Fibroblast of skin of right quadriceps (primary cell): ENCODE data around the gene IQSEC1.

Experiments
- DNase-seq: peaks from one replicate; pipeline ENCODE4 v3.0.0-alpha.2; 2013

IQSEC1 gene

DNA sequence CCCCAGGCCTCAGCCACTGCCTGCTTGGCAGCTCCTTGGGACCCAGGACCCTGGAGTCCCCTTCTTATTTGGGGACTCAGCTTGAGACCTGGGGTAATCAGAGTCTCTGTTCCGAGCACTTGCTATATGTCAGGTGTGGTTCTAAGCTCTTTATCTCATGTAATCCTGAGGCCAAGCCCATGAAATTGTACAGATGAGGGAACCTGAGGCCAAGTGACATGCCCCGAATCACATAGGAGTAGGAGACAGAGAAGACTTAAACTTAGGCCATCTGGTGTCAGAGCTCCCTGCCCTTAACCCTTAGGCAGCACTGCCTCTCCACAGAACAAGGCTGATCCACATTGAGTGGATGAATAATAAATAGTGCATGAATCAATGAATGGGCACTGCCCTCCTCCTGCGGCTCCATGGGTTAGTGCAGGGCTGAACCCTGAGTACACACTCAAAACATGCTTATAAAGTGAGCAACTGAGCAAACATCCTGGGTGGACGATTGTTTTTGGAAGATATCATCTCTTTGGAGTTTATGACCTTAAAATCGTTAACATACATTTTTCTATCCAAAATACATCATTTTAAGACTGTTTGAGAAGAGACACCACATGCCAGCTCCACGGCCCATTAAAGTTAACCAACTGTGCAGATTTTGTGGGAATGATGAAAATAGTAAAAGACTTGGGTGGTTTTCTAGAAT is 33.2 kb upstream of the IQSEC1 start:
- DNase-seq, result no peak

DNA sequence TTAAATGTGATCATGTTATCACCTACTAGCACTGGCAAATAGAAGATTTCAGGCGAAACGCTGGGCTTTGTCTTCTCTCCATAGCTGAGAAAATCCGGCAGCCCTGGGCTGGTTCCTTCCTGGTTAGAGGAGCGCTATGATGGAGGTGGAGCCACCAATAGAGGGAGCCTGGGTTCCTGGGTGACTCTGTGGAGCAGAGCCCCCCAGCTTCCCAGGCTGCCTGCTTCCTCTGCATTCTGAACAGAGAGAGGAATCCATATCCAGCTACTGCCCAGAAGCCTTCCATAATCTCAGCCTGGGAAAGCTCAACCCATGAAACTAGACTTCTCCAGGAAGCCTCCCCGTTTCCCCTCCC is 32.6 kb upstream of the IQSEC1 start:
- no peak for DNase-seq

DNA sequence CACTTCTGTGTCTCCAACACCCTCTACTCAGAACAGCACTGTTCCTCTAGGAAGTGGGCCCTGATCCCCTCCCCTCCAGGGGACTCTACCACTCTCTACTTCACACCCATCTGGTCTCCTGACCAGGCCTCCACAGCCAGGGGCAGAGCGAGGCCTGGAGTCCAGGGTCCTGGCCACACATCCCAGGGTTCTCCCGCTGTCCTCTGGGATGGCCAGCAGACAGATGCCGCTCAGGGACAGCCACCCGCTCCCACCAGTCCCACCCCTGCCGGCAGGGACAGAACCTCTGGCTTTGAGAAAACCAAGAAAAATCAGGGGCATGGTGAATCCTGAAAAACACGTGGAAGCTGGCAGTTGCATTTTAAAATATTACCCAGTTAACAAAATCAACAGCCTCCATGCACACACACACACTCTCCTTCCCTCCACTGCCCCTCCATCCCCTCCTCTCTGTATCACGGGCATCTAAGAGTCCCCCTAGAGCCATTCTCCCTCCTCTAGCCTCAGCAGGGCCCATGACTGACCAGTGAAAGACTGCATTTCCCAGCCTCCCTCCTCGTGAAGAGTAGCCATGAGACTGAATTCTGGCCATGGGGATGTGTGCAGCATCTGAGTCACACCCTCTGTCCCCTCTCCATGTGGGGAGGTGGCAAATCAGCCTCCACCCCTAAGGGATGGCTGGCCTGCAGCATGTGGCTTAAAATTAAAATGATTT is 32.1 kb upstream of the IQSEC1 start:
- DNase-seq, result no peak

DNA sequence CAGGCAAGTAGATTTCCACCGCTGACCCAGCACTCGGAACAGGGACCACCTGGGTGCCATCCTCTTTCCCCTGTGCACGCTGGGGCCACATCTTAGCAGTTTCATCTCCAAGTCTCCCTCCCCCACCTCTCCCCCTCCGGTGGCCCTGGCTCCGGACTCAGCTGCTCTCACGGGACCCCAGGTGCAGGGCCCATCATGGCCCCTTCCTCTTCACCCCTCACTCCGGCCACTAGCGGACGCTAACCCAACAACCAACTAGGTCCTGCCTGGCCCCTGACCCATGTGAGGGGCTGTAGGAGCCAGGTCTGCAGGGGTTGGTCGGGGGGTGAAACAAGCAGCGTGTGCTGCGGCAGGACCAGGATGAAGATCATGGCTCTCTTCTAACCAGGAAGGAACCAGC is 31.3 kb upstream of the IQSEC1 start:
- DNase-seq, result no peak

DNA sequence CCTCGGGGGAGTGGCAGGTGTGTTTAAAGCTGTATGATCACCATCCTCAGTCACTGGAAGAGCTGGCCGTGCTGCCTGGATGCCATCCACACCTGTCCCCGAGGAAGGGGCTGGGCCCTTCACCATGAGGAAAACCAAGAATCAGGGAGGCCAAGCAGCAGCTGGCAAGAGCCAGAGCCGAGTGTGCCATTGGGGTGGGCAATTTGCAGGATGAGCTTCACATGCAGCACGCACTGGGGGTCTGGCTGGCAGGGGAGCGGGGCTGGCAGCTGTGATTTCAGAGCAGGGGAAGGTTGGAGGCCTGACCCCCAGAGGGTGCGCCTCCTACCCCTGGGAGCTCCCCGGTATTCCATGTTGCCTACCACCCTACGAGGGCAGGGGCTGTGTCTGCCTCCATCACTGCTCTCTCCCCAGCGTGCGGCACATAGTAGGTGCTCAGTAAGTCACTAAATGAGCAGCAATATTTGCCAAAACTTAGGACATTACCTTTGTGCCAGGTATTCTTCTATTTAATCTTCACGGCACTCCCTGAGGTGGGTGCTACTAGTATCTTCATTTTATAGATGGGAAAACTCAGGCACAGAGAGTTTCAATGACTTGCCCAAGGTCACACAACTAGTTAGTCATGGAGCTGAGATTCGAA is 30.3 kb upstream of the IQSEC1 start:
- no peak for DNase-seq

DNA sequence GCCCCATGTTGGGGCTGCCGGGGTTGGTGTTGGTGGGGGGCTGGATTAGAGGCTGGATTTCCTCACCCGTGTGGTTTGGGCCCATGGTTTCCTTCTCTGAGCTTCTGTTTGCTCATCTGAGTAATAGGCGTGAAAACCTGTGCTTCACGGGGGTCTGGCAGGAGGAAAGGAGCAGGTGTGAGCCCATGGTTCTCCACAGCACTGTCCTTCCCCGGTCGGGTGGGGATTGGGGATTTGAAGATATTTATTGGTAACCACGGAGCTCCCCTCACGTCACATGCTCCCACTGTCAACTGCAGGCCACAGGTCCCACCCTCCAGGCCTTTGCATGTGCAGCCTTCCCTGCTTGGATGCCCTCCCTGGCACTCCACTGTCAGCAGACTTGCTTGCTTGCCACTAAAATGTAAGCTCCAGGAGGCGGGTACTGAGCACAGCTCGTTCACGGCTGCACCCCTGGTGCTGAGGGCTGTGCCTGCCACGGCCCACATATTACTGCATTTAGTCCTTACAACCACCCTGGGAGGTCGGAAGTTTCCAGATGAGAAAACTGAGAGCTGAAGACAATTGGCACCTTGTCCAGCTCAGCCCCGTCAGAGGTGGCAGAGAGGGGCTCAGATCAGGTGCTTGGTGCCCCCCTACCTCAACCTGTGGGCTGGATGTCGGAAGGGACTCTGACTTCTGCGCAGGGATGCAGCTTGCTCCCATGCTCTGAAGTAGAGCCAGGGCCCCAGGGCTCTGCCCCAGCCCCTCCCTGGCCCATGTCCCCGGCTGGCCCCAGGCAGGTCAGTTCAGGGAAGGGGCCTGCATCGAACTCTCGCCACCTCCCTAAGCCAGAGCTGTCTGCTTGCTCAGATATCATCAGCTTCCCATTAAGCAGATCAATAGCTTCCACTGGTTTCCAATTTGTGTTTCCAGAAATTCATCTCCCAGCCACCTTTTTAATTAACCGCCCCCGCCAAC is 29.4 kb upstream of the IQSEC1 start:
- no peak for DNase-seq

DNA sequence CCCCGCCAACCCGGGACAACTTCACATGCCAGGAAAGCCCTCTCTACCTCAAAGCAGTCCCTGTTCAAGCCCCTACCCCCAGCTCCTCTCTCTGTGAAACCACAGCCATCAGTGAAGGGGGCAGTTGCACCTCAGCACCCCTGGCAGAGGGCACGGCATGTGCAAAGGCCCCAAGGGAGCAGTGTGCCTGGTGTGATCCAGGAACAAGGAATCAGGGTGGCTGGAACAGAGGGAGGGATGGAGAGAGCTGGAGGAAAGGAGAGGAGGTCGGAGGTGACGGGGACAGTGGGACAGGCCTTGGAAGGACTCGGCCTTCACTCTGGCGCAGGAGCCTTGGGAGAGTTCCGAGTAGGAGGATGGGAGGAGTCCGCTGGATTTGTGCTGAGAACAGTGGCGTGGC is 26.5 kb upstream of the IQSEC1 start:
- DNase-seq, result no peak

DNA sequence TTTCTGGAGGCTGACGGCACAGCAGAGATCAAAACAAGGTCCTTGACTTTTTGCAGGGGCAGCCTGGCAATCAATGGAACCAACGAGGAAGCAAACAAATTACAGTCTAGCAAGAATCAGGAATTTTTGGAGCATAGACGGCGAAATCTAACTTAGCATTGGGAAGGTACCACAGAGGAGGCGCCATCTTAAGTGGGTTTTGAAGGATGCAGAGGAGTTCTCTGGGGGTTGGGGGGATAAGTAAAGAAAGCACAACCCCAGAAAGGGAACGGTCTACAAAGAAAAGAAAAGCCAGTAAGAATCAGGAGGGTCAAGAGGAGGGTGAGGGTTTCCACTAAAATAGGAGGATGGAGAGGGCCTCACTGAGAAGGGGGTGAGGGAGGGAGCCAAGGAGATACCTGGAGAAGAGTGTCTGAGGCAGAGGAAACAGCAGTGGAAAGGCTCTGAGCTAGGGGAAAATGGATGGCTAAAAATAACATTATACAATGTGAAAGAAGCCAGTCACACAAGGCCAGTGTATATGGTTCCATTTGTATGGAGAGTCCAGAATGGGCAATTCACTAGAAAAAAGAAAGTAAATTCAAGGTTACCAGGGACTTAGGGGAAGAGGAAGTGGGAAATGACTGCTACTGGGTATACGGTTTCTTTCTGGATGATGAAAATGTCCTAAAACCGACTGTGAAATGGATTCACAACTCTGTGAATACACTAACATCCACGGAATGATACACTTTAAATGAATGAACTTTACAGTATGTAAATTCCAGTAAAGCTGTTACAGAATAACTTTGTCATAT is 25.2 kb upstream of the IQSEC1 start:
- no peak for DNase-seq

DNA sequence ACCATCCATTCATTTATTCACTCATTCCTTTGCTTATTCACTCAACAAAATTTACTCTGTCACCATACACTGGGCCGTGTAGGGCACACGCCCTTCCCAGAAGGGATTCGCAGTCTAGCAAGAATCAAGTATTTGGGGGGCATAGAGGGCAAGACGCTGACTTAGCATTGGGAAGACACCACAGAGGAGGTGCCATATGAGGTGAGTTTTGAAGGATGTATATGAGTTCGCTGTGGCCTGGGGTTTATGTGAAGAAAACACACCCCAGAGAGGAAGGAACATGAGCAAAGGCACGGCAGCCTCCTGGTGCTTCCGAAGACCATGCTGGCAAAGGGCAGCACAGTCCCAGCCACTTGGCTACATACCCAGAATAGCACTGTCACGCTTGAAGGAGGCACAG is 23.1 kb upstream of the IQSEC1 start:
- DNase-seq, result no peak

DNA sequence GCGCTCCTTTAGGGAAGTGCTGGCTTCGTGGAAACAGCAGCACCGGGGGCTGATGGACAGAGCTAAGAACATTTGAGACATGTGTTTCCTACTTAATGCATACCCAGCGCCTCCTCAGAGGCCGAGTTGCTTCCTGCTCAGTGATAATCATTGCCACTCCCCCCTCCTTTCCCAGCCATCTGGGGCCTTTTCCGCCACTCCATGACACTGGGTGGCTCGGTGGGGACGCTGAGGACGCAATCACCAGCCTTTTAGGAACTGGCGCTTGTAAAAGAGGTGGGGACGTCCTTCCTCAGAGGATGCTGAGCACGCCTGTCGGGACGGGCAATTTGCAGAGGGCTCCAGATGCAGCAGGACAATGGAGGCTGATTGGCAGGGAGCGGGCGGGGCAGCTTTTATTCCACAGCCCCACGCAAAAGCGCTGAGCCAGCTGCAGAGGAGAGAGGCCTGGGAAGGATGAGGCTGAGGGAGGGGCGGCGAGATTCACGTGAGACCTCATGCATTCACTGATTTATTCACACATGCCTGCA is 22.2 kb upstream of the IQSEC1 start:
- DNase-seq, result no peak

DNA sequence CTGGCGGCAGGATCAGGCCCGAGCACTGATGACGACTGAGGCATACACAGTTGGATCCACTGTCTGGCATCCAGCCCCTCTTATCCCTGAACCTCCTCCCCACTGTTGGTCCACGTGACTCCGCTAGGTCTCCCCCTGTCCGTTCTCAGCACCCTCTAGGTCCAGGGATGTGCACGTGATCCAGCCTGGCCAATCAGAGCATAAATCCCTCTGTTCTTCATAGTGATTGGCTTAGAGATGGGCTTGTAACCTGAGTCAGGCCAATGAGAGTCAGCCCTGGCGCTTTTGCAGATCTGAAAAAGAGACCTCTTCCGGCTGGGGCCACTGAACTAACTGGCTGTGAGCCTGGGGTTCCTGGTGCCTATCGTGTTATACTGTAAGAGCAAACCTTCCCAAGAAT is 20.5 kb upstream of the IQSEC1 start:
- no peak for DNase-seq

DNA sequence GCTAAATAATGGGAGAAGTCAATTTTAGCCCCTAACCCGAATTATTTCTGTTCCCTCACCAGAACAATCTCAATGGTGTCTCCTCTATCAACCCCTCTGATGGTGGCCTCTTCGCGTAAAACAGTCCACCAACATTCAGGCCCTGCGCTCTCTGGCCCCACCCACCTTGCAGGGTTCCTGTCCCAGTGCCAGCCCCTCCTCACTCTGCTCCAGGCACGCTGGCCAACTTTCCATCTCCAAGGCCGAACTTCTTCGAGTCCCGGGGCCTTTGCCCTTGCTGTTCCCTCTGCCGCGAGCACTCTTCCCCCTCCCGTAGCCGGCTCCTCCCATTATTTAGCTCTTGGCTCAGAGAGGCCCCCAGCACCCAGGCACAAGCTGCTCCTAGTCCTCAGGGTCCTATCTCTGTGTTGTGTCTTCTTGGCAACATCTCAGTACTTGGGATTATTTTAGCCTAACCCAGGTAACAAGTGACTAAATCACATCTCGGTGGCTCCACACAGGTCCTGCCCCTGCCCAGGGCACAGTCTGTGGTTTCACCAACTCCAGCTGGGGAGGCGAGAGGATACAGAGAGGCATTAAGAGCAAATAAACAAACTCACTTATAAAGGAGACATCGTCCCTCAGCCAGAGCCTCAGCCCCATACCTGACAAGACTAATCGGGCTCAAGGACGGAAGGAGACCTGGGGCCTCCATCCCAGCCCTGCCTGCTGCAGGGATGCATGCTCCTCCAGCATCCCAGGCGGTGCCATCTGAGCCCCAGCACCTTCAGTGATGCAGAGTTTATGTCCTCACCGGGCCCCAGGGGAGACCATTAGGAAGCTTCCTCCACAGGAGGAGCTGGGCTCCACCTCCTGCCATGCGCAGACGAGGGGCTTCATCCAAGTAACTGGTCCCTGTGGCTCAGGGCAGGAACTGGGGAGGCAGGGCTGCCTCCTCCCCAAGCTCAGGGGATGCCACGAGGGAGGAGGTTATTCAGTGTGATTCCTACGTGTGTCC is 19.7 kb upstream of the IQSEC1 start:
- DNase-seq, result no peak

DNA sequence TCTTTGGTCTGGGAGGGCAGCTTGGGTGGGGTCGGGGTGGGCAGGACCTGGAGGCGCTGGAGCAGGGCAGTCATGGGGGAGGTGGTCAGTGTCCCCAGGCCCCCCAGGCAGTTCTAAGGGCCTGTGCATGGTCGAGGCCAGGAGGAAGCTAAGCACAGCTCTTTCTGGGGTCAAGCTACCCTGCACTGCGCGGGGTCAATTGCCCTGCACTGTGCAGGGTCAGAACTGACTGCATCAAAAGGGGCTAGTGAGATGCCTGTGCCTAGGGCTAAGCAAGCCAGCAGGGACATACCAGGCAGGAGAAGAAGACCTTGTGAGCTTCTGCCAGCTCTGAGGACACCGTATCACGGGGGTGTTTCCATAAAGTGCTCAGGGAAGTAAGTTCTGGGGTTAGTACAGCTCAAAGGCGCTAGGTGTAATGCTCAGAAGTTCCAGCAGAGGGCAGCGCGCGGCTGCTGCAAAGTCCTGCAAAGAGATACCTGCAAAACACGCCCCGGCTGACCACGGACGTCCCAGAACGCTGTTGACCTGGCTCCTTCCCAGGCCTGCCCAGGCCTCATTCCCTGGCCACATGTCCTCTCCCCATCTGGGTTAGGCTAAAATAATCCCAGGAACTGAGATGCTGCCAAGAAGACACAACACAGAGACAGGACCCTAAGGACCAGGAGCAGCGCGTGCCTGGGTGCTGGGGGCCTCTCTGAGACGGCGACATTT is 18.8 kb upstream of the IQSEC1 start:
- DNase-seq, result peak; percentile 35

DNA sequence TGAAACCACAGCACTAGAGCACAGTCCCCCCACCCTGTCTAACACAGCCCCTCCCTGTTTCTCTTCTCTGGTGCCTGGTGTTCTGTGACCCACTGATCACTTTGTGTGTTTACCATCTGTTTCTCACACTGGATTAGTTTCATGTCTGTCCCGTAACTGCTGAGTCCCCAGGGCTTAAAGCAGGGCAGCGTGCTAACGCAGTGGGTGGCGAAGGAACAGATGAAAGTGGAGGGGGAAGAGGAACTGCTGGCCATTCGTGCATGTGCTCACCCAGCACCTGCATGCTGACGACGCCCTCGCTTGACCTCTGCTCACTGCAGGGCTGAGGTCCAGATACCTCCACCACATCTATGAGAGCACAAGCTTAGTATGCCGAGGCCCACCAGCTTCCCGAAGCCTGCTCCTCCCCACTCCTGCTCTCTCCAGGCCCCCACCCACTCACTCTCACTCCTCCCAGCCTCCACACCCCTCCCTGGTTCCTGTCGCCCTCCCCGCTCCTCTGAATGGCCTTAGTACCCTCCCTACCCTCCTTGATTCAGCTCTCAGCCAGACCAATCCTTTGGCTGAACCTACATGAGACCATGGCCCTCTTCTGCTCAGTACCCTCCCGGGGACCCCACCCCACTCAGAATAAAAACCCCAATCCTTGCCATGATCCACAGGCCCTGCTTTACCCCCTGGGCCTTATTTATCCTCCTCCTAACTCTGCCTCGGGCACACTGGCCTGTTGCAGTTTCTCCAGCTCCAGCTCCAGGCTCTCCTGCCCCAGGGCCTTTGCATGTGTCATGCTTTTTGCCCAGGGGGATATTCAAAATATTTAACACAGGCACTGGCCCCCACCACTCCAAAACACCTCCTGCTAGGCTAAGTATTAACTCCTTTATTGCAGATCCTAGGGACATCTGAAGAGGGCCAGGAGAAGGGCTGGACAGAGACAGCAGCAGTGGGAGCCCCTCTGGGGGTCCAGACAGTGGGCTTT is 15.1 kb upstream of the IQSEC1 start:
- no peak for DNase-seq

DNA sequence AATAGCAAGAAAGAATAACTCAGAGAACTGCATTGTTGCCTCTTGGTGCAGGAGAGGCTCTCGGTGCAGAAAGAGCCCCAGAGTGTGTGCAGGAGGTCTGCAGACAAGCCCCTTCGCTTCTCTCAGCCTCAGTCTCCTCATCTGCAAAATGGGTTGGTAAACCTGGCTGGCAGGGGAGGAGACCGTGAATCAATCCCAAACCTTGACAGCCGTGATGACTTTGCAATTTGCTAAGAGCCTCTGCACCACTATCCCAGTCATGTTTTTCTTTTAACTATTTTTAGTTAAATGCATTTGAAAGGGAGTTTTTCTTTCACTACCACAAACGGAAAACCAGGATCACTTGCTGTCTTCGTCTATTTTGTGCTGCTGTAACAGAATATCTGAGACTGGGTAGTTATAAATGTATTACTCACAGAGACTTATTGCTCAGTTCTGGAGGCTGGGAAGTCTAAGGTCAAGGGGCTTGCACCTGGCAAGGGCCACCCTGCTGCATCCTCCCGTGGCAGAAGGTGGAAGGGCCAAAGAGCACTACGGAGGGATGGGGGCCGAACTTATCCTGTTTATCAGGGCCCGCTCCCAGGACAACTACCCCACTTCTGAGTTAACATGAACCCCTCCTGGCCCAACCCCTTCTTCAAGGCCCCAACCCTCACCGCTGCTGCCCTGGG is 14.2 kb upstream of the IQSEC1 start:
- no peak for DNase-seq

DNA sequence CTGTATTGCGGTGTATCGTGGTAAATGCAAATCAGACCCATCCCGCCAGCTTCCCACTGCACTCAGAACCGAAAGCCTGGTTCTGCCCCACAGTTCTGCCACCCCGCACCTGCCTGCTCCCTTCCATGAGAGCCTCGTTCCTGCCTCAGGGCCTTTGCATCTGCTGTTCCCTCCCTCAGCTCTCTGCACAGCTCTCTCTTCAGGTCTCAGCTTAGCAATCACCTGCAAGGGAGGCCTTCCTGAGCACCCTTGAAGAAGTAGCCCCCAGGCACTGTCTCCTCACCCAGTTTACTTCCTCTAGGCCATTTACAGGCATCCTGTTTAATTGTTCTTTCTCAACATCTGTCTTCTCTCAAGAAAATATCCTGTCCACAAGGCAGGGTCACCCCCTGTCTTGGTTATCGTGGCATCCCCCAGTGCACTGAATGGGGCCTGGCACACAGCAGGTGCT is 13.3 kb upstream of the IQSEC1 start:
- no peak for DNase-seq

DNA sequence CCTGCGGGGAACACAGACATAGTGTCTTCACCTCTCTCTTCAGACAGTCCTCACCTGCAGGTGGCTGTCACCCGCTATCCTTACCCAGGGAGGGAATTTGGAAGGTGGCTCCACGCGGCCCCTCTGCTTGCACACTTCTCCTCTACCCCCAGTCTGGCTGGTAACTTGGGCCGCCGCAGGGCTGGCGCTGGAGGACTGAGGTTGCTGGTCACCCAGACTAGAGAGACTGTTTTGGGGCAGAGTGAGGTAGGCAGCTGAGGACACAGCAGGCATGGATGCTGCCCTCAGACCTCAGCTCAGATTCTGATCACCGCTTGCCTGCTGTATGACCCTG is 12.6 kb upstream of the IQSEC1 start:
- DNase-seq, result no peak
